Prostate gland (tissue), 2 donors: ENCODE data around the gene NLRC5.

ENCODE experiments used
- POLR2A ChIP-seq: fragments of 450-650 bp; IDR thresholded peaks from one replicate; pipeline ENCODE4 v1.6.1; 2016; ENCODE audit warnings: antibody characterized with exemption, mild to moderate bottlenecking
- TF ChIP-seq, protein P1 (sequence below), 4 experiments: fragments of 200-600 bp in 2 of 4; fragments of 450-650 bp in 2 of 4; sonication (generic) in 2 of 4; IDR thresholded peaks; 1 replicate in 3 of 4; 2 replicates in 1 of 4; pipeline ENCODE4 v1.5.1; 2016 to 2019; ENCODE audit warnings: antibody characterized with exemption in 4 of 4, mild to moderate bottlenecking in 2 of 4, moderate library complexity in 2 of 4

- TF ChIP-seq, protein P1, sequence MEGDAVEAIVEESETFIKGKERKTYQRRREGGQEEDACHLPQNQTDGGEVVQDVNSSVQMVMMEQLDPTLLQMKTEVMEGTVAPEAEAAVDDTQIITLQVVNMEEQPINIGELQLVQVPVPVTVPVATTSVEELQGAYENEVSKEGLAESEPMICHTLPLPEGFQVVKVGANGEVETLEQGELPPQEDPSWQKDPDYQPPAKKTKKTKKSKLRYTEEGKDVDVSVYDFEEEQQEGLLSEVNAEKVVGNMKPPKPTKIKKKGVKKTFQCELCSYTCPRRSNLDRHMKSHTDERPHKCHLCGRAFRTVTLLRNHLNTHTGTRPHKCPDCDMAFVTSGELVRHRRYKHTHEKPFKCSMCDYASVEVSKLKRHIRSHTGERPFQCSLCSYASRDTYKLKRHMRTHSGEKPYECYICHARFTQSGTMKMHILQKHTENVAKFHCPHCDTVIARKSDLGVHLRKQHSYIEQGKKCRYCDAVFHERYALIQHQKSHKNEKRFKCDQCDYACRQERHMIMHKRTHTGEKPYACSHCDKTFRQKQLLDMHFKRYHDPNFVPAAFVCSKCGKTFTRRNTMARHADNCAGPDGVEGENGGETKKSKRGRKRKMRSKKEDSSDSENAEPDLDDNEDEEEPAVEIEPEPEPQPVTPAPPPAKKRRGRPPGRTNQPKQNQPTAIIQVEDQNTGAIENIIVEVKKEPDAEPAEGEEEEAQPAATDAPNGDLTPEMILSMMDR (IDR thresholded peaks at IDR 0.05) = no peak
- no peak for TF ChIP-seq POLR2A
Measured at GRCh38 chr16:56970934-56971767, 18.2 kb upstream of the NLRC5 start.
